GM06990 (cell line): Measurements from ENCODE around the gene PIK3CB.
"Not testable (repeated sequence)": the region's sequence is repeated elsewhere in the genome, so short reads cannot be mapped to it uniquely, and the experiment has no call there.

Source experiments
- DNase-seq: peaks from one replicate; pipeline ENCODE4 v3.0.0-alpha.2; 2011; ENCODE audit not compliant: insufficient read length; ENCODE audit errors: extremely low read depth
- H3K27me3 ChIP-seq: replicated peaks from 2 replicates; pipeline ENCODE4 v1.6.0; 2011; ENCODE audit warnings: low read length; ENCODE audit not compliant: control insufficient read depth, insufficient read depth
- H3K36me3 ChIP-seq: 2 replicates; pipeline ENCODE4 v1.5.1; 2011; ENCODE audit warnings: low read length; ENCODE audit not compliant: control insufficient read depth, insufficient read depth
- H3K4me3 ChIP-seq: replicated peaks from 2 replicates; pipeline ENCODE4 v1.5.1; 2011; ENCODE audit warnings: low read depth, mild to moderate bottlenecking, control low read depth, low read length
- TF ChIP-seq, protein P1 (sequence below): IDR thresholded peaks from 2 replicates; pipeline ENCODE4 v1.5.1; 2011; ENCODE audit warnings: low read length, control low read depth, mild to moderate bottlenecking, inconsistent platforms; ENCODE audit not compliant: insufficient read depth, poor library complexity, severe bottlenecking

The PIK3CB gene

DNA sequence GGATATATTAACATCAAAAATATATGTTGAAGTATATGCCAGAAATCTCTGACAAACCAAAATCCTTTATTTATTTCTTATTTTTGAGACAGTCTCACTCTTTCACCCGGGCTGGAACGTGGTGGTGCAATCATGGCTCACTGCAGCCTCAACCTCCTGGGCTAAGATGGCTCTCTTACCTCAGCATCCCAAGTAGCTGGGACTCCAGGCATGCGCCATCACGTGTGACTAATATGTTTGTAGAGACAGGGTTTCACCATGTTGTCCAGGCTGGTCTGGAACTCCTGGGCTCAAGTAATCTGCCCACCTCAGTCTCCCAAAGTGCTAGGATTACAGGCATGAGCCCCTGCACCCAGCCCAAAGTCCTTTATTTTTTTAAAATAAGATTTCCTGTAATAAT lies 214.3 kb downstream of the PIK3CB start:
- TF ChIP-seq, protein P1, sequence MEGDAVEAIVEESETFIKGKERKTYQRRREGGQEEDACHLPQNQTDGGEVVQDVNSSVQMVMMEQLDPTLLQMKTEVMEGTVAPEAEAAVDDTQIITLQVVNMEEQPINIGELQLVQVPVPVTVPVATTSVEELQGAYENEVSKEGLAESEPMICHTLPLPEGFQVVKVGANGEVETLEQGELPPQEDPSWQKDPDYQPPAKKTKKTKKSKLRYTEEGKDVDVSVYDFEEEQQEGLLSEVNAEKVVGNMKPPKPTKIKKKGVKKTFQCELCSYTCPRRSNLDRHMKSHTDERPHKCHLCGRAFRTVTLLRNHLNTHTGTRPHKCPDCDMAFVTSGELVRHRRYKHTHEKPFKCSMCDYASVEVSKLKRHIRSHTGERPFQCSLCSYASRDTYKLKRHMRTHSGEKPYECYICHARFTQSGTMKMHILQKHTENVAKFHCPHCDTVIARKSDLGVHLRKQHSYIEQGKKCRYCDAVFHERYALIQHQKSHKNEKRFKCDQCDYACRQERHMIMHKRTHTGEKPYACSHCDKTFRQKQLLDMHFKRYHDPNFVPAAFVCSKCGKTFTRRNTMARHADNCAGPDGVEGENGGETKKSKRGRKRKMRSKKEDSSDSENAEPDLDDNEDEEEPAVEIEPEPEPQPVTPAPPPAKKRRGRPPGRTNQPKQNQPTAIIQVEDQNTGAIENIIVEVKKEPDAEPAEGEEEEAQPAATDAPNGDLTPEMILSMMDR, result no peak
- no peak for DNase-seq
- no peaks in the 10 kb centered on the region for H3K27me3 ChIP-seq
- no peaks in the 10 kb centered on the region for H3K36me3 ChIP-seq
- H3K4me3 ChIP-seq, result no peak overlapping the region

DNA sequence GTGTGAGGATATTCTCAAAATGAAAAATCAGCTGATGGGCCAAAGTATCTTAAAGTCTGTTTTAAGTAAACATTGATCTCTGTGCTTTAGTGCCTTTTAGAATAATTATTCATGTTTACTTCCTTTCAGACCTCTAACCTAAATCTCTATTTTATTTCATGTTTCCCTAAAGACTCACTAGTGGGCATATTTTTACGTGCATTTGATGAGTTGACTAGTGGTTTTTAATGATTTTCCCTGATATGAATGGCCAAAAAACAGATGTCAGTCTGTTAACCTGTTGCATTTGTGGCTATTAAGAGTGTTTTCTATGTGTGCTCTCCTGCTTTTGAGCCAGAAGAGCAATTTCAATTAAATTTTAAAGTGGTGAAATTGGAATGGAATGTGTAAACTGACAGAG lies 219.3 kb downstream of the PIK3CB start:
- Histone ChIP-seq H3K27me3 (no peaks in the 10 kb centered on the region), H3K4me3 (no peak overlapping the region), H3K36me3 (no peaks in the 10 kb centered on the region)
- TF ChIP-seq, protein P1, result no peak
- no peak for DNase-seq

DNA sequence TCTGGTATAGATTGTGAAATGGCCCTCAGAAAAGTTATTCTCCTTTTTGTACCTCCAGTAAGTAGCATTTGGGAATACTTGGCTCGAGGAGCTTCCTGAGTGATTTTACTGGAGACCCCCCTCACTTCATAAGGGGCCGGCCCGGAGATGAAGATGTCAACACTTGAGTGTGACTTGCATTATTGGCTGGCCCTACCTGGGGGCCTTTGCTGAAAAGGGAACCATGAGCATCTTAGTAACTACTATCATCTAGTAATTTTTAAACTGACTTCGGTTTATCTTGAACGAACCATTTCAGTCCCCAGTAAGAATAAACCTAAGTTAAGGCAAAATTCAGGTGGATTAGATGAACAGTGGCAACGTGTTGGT lies 224.8 kb downstream of the PIK3CB start:
- DNase-seq, result no peak
- Histone ChIP-seq H3K4me3 (no peak overlapping the region), H3K27me3 (no peaks in the 10 kb centered on the region), H3K36me3 (no peaks in the 10 kb centered on the region)
- TF ChIP-seq, protein P1, result no peak

DNA sequence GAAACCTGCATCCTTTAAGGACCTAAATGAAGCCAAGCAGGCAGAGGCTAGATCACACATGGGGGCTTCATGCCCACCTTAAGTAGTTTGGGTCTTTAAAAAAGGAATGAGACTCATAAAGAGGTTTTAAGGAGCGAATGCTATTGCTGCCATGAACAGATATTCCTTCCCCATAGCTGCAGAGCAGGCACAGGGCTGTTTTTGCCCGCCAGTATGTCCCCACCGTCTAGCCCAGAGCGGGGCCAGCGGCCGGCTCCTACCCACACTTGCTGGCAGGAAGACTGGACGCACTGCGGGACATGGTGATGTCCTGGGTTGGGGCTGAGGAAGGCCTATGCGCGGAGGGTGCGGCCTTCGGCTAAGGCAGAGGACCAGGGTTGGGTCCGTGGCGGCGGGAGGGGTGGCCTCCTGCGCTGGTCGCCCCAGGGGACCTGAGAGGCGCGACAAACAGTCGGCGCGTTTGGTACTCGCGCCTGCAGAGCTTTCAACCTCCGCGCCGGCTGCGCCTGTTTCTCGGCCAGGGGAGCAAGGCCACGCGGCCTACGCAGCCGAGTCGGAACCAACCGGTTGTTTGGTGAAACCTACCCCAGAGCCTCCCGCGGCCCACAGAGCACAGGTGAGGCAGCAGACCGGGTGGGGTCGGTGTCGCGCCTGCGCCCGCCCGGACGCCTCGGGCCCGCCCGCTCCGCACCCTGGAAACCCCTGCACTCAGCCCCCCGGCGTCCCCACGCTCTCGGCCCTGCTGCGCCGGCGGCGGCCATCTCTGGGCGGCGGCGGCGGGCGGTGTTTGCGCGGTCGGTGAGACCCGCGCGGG lies 226.2 kb downstream of the PIK3CB start, which contains the start of gene FAIM:
Gene FAIM (plus strand): TSS at position 450 of the 814 bp plus-strand sequence. CDS start 10,956 bp downstream, outside the sequence.
- peak; percentile 86 for DNase-seq
- H3K27me3 ChIP-seq, result no peaks in the 10 kb centered on the region
- TF ChIP-seq, protein P1, result no peak
- H3K36me3 ChIP-seq, result no peaks in the 10 kb centered on the region
- peak within 1 kb of the TSS; percentile 74 for H3K4me3 ChIP-seq

DNA sequence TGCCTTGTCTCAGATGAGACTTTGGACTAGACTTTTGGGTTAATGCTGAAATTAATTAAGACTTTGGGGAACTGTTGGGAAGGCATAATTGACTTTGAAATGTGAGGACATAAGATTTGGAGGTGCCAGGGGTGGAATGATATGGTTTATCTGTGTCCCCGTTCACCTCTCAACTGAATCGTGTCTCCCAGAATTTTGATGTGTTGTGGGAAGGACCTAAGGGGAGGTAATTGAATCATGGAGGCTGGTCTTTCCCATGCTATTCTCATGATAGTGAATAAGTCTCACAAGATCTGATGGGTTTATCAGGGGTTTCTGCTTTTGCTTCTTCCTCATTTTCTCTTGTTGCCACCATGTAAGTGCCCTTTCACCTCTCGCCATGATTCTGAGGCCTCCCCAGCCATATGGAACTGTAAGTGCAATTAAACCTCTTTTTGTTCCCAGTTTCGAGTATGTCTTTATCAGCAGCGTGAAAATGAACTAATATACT lies 230.6 kb downstream of the PIK3CB start:
- H3K4me3 ChIP-seq, DNase-seq, H3K27me3 ChIP-seq, H3K36me3 ChIP-seq: not testable (repeated sequence)
